Activated CD8-positive, alpha-beta memory T cell treated with anti-CD3 and anti-CD28 coated beads, Interleukin-2, amount 50 U/mL, for 1 hour (primary cell): ENCODE measurements around the gene ZNF169.
A peak's percentile ranks its signal among the peaks of the same experiment; 100 is the strongest.
"Not testable (repeated sequence)": the region's sequence is repeated elsewhere in the genome, so short reads cannot be mapped to it uniquely, and the experiment has no call there.

Experiments
- DNase-seq: peaks from one replicate; pipeline ENCODE4 v3.0.0-alpha.2; 2020; ENCODE audit errors: extremely low read depth

Gene ZNF169

DNA sequence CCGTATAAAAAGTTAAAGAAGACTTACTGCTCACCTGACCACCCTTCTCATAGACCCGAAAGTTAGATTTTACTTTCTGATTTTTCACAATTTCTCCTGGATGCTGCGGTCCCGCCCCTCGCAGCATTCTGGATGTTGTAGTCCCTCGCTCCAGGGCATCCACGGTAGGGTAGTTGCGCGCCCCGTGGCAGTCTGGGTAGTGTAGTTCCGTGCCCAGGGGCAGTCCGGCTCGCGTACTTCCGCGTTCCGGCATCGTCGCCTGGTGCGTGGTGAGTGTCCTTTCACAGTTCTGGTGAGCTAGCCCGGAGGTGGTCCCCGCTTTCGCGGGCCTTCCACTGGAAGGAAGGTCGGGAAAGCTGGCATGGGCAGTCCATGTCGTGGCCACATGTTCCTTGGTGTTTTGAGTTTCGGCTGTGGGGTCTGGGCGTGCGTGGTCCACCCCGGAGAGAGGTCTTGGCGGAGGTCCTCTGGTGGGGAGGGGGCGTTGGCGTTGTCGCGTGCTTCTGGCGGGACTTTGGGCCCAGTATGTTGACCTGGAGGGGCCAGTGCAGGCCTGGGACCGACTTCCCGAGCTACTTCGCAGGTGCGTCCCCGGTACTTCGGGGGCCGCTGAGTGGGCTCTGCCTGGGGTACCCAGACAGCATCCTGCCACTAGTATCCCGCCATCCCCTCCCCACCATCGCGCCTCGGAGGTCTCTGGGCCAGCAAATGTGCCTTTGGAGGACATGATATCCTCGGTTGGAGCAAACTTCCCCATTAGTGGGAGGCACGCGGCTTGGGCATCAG is at the start of gene ZNF169:
Gene ZNF169 (plus strand): TSS at position 222 of the 786 bp plus-strand sequence. CDS start 19,515 bp downstream, outside the sequence.
- DNase-seq: peak; percentile 54

GRCh38 chr9:94210616-94211603 is 48.2 kb upstream of the ZNF169 start:
- DNase-seq: no peak

GRCh38 chr9:94212091-94212490 is 47.0 kb upstream of the ZNF169 start:
- no peak for DNase-seq

DNA sequence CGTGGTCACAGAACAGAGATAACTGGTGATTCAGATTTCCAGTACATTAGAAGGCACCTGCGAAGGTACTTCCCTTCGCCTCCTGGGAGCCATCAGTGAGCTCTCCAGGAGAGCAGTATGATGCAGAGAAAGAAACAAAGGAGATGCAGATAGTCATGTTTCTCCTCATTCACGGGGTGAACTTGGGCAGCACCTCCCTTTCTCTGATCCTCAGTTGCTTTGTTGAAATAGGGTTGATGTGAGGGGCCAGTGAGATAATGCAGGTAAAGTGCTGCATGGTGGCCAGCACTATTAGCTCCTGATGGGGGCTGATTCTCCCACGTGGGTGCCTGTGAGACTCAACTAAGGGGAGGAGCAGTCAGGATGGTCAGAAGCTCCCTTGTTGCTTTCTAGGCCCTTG is 46.6 kb upstream of the ZNF169 start:
- DNase-seq: no peak

DNA sequence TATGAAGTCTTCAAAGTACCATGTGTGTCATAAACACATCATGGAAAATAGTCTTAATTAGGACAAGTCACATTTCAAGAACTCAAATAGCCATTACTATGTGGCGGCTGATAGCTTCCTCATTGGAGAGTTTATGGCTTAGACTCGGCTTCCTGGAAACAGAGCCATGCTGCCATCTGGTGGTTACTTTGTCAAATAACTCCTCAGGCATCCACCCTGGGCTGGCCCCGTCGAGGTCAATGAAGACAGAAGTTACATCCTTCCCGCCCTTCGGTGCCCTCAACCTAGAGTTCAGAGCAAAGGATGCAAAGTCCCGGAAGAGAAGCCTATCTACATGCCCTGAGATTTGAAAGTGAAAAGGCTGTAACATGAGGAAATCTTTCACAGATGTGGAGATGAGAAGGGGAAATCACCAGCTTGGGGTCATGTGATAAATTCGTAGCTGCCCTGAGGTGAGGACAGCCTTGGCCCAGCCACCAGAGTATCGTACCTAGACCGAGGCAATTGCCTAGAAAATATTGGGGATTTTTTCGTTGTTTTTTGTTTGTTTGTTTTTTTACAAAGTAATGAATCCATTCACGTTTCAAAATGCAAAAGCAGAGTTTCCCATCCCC is 45.5 kb upstream of the ZNF169 start:
- peak; percentile 53 for DNase-seq

- DNase-seq: no peak
Measured at GRCh38 chr9:94222870-94223269, 36.2 kb upstream of the ZNF169 start.

DNA sequence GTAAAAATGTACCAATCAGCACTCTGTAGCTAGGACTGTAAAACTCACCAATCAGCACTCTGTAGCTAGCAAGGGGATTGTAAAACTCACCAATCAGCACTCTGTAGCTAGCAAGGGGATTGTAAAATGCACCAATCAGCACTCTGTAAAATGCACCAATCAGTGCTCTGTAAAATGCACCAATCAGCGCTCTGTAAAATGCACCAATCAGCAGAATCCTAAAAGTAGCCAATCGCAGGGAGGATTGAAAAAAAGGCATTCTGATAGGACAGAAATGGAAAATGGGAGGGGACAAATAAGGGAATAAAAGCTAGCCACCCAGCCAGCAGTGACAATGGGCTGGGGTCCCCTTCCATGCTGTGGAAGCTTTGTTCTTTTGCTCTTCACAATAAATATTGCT is 33.7 kb upstream of the ZNF169 start:
- not testable (repeated sequence) for DNase-seq

- DNase-seq: no peak
Measured at GRCh38 chr9:94228616-94229015, 30.5 kb upstream of the ZNF169 start.

DNA sequence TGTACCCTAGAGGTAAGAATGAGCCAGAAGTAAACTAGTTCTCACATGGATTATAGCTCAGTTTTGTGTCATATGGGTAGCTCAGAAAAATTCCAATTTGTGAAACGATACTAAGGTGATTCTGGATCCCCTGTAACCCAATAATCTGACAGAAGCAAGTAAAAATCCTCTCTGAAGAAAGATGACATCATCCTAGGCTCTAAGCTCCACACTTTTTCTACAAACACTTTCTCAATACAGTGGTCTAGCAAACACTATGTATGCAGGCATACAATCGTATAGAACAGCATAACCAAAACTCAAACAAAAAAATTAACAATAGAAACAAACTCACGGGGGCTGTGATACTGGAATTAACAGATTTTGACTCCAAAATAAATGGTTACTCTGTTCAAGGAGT is 26.7 kb upstream of the ZNF169 start:
- no peak for DNase-seq

GRCh38 chr9:94241098-94241497 is 18.0 kb upstream of the ZNF169 start:
- DNase-seq: not testable (repeated sequence)

DNA sequence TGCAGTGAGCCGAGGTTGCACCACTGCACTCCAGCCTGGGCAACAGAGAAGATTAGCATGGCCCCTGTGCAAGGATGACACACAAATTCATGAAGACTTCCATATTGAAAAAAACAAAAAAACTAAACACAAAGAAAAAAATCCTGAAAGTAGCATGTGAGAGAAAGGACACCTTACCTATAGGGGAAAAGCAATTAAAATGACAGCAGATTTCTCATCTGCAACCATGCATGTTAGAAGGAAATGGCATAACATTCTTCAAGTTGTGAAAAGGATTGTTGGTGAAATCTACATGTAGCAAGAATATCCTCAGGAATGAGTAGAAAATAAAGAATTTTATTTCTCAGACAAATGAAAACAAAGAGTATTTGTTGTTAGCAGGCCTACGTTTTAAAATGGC is 13.4 kb upstream of the ZNF169 start:
- no peak for DNase-seq

GRCh38 chr9:94250456-94250855 is 8.6 kb upstream of the ZNF169 start:
- no peak for DNase-seq

- DNase-seq: no peak
Measured at GRCh38 chr9:94256007-94256406, 3.1 kb upstream of the ZNF169 start.

DNA sequence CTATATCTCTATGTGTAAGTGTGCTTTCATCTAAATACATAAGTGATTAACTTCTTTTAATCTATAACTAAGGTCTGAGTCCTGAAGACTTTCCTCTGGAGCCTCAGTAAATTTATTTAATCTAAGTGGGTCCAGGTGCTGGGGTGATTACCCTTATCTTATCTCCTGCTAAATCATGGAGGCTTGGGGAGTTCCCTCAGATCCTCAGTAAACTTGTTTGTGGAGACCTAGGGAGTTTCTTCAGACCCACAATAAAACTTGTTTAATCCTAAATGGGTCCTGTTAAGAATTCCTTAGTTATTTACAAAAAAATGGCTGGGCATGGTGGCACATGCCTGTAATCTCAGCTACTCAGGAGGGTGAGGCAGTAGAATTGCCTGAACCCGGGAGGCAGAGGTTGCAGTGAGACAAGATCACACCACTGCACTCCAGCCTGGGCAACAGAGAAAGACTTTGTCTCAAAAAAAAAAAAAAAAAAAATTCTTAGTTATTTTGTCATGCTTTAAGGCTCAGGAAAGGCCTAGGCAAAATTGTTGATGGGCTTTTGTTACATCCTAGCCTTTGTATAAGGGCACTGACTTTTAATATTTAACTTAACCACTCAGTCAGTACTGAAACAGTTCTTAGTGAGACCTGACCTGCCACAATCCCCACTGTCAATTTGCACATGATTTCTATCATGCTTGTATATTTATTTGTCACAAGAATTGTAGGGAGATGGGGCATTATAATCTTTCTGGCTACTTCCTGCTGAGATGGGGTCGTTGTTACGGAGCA is 6.7 kb downstream of the ZNF169 start:
- not testable (repeated sequence) for DNase-seq

GRCh38 chr9:94269264-94269663 is 10.2 kb downstream of the ZNF169 start:
- no peak for DNase-seq

GRCh38 chr9:94270009-94270408 is 10.9 kb downstream of the ZNF169 start:
- DNase-seq: no peak

- not testable (repeated sequence) for DNase-seq
Measured at GRCh38 chr9:94277029-94277428, 17.9 kb downstream of the ZNF169 start.

GRCh38 chr9:94277885-94278536 is 18.9 kb downstream of the ZNF169 start:
- DNase-seq: no peak

DNA sequence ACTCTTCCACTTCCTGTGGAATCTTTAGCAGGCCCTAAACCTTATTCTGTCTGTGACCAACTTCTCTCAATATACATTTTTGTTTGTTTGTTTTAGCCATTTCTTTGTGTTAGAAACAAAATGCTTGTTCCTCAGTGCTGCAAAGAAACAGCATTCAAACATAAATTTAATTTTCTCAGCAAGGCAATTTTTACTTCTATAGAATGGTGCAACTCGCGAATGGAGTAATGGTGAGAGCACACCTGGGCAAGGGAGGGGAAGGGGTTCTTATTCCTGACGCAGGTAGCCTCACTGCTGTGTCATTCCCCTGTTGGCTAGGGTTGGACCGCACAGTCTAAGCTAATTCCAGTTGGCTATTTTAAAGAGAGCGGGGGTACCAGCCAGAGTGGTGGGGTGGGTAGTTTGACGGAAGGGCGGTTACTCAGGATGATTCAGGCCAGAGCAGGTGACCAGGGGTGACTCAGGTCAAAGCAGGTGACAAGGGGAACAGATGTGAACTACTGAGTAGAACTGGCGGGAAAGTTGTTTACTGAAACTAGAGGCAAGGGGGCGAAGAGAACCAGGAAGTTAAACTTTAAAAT is 21.4 kb downstream of the ZNF169 start:
- DNase-seq: no peak

DNA sequence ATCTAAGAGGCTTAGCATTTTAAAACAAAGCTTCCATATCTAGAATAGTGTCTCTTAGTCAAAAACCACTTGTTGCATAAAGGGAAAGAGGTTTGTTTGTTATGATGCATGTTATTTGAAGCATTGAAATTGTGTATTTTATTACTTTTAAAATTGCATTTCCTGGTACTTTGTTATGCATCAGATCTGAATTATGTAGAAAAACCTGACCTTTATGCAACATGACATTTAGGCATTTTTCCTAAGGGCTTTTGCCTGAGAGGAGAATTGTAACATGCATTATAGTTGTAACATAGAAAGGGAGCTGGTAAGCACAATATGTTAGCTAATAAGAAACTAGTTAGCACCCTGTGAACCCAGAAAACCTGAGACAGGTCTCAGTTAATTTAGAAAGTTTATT is 22.0 kb downstream of the ZNF169 start:
- DNase-seq: no peak

- DNase-seq: no peak
Measured at GRCh38 chr9:94286116-94286515, 27.0 kb downstream of the ZNF169 start.
